SU-DHL-6 (cell line): ENCODE measurements around the gene CDKN1A.

Experiments
- H2AFZ ChIP-seq: fragments of 200-600 bp; sonication (generic); 2 replicates; pipeline ENCODE4 v1.6.1; 2014; ENCODE audit warnings: low read depth, mild to moderate bottlenecking, moderate library complexity, mixed read lengths, antibody characterized with exemption, low read length; ENCODE audit not compliant: severe bottlenecking
- H3F3A ChIP-seq: fragments of 200-600 bp; shearing (Covaris generic); 2 replicates; pipeline ENCODE4 v1.6.0; 2016; ENCODE audit warnings: antibody characterized with exemption, mild to moderate bottlenecking; ENCODE audit not compliant: insufficient read depth
- H3K27ac ChIP-seq: fragments of 200-600 bp; sonication (generic); 2 replicates; pipeline ENCODE4 v1.5.1; 2016; ENCODE audit warnings: low read depth, mild to moderate bottlenecking, low read length, moderate library complexity, mixed read lengths
- H3K27me3 ChIP-seq: fragments of 200-600 bp; sonication (generic), shearing (Covaris generic); 2 replicates; pipeline ENCODE4 v1.6.0; 2014; ENCODE audit warnings: mild to moderate bottlenecking, low read length
- H3K36me3 ChIP-seq: fragments of 200-600 bp; sonication (generic); 2 replicates; pipeline ENCODE4 v1.6.1; 2014; ENCODE audit warnings: mild to moderate bottlenecking, low read length, mixed read lengths
- H3K4me2 ChIP-seq: fragments of 300-600, 200-600 bp; shearing (Covaris generic), sonication (generic); 2 replicates; pipeline ENCODE4 v1.6.0; 2014; ENCODE audit warnings: low read length, low read depth, mild to moderate bottlenecking; ENCODE audit not compliant: poor library complexity, severe bottlenecking
- H3K4me3 ChIP-seq: fragments of 200-600 bp; sonication (generic); 2 replicates; pipeline ENCODE4 v1.5.1; 2014; ENCODE audit warnings: antibody characterized with exemption, low read length, mild to moderate bottlenecking, mixed read lengths; ENCODE audit not compliant: insufficient read depth, poor library complexity, severe bottlenecking
- H3K79me2 ChIP-seq: fragments of 200-600 bp; sonication (generic); 2 replicates; pipeline ENCODE4 v1.6.1; 2014; ENCODE audit warnings: mild to moderate bottlenecking, low read length, moderate library complexity; ENCODE audit not compliant: insufficient read depth
- H3K9ac ChIP-seq: fragments of 200-600 bp; sonication (generic); 2 replicates; pipeline ENCODE4 v1.7.0; 2014; ENCODE audit warnings: mild to moderate bottlenecking, low read length
- H3K9me2 ChIP-seq: fragments of 200-600 bp; sonication (generic); replicated peaks from 2 replicates; pipeline ENCODE4 v1.6.1; 2014; ENCODE audit warnings: low read length; ENCODE audit not compliant: insufficient read depth
- H3K9me3 ChIP-seq: fragments of 200-600 bp; sonication (generic); 2 replicates; pipeline ENCODE4 v1.6.1; 2014; ENCODE audit warnings: low read length, mixed read lengths; ENCODE audit not compliant: insufficient read depth
- H4K20me1 ChIP-seq: fragments of 200-600 bp; sonication (generic); 2 replicates; pipeline ENCODE4 v1.6.1; 2014; ENCODE audit warnings: low read depth, mild to moderate bottlenecking, antibody characterized with exemption, low read length, moderate library complexity, mixed read lengths
- EZH2phosphoT487 ChIP-seq: fragments of 200-600 bp; sonication (generic), shearing (Covaris generic); conservative IDR thresholded peaks from 2 replicates; pipeline ENCODE4 v1.6.1; 2018; ENCODE audit warnings: mild to moderate bottlenecking, antibody characterized with exemption, low read length, moderate library complexity, mixed read lengths
- TF ChIP-seq, protein P1 (sequence below): fragments of 200-600 bp; sonication (generic); IDR thresholded peaks from one replicate; pipeline ENCODE4 v1.5.1; 2017; ENCODE audit warnings: antibody characterized with exemption, mild to moderate bottlenecking, low read length, moderate library complexity; ENCODE audit not compliant: insufficient read depth, poor library complexity, severe bottlenecking

The CDKN1A gene

DNA sequence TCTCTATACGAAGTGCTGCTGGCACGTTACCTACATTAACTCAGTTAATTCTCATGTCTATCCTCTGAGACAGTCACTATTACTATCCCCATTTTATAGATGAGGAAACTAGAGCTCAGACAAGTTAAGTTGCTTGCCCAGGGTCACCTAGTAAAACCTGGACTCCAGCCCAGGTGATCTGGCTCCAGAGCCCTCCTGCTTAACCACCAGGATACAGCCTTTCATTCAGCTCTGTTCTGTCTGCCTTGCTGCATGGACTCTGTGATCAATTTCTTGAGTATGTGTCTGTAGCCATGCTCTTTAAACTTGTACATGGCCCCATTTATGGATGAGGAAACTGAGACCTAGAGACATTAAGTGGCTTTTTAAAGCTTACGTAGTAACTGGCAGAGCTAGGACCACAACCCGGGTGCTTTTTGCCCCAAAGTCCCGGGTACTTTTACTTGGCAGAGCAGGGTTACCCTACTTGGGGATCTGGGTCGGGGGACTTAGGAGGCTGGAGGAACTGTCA, 4.7 kb downstream of the CDKN1A start:
- peak overlapping the region; percentile 14; the same call in 1 of the 2 replicates for H3K9ac ChIP-seq
- no peaks in the 10 kb centered on the region for H4K20me1 ChIP-seq
- no peaks in the 10 kb centered on the region for H3K36me3 ChIP-seq
- no peaks in the 10 kb centered on the region for H3K79me2 ChIP-seq
- peaks cover 17% of the 10 kb centered on the region for H3F3A ChIP-seq
- no peaks in the 10 kb centered on the region for H3K9me3 ChIP-seq
- TF ChIP-seq EZH2phosphoT487: 0 out of 2 replicates have a peak, but pooled peaks have one; percentile 15
- TF ChIP-seq, protein P1, sequence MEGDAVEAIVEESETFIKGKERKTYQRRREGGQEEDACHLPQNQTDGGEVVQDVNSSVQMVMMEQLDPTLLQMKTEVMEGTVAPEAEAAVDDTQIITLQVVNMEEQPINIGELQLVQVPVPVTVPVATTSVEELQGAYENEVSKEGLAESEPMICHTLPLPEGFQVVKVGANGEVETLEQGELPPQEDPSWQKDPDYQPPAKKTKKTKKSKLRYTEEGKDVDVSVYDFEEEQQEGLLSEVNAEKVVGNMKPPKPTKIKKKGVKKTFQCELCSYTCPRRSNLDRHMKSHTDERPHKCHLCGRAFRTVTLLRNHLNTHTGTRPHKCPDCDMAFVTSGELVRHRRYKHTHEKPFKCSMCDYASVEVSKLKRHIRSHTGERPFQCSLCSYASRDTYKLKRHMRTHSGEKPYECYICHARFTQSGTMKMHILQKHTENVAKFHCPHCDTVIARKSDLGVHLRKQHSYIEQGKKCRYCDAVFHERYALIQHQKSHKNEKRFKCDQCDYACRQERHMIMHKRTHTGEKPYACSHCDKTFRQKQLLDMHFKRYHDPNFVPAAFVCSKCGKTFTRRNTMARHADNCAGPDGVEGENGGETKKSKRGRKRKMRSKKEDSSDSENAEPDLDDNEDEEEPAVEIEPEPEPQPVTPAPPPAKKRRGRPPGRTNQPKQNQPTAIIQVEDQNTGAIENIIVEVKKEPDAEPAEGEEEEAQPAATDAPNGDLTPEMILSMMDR: no peak
- H3K27ac ChIP-seq: peak overlapping the region; percentile 15; the same call in 1 of the 2 replicates
- no peaks in the 10 kb centered on the region for H3K9me2 ChIP-seq
- no peak overlapping the region for H3K4me3 ChIP-seq
- H2AFZ ChIP-seq: no peak overlapping the region
- peak overlapping the region; percentile 35 for H3K4me2 ChIP-seq
- H3K27me3 ChIP-seq: no peaks in the 10 kb centered on the region

DNA sequence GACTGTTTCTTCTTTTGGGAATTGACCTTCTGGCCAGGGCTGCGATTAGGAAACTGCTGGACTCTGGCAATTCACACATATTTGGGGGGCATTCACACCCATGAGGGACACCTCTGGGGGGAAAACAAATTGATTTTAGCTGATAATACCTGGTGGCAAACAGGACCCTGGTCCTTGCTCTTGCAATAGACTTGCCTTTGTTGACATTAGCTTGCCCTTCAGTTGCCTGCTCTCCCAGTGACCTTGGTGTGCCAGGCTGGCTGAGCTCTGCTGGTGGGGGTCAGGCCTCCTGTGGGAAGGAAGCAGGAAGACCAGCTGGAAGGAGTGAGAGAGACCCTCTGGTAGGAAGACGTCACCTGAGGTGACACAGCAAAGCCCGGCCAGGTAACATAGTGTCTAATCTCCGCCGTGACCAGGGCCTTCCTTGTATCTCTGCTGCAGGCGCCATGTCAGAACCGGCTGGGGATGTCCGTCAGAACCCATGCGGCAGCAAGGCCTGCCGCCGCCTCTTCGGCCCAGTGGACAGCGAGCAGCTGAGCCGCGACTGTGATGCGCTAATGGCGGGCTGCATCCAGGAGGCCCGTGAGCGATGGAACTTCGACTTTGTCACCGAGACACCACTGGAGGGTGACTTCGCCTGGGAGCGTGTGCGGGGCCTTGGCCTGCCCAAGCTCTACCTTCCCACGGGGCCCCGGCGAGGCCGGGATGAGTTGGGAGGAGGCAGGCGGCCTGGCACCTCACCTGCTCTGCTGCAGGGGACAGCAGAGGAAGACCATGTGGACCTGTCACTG, 5.3 kb downstream of the CDKN1A start:
- Histone ChIP-seq H2AFZ (no peak overlapping the region), H3K36me3 (no peaks in the 10 kb centered on the region), H3F3A (peaks cover 16% of the 10 kb centered on the region), H3K27ac (no peak overlapping the region), H3K9me3 (no peaks in the 10 kb centered on the region), H4K20me1 (no peaks in the 10 kb centered on the region), H3K4me3 (no peak overlapping the region), H3K79me2 (no peaks in the 10 kb centered on the region), H3K9ac (peak overlapping the region; percentile 14; the same call in 1 of the 2 replicates), H3K27me3 (no peaks in the 10 kb centered on the region), H3K9me2 (no peaks in the 10 kb centered on the region), H3K4me2 (peak overlapping the region; percentile 35)
- TF ChIP-seq, protein P1: no peak
- 0 out of 2 replicates have a peak, but pooled peaks have one; percentile 3 for TF ChIP-seq EZH2phosphoT487

GRCh38 chr6:36684447-36684812, 5.9 kb downstream of the CDKN1A start:
- H2AFZ ChIP-seq: no peak overlapping the region
- peaks cover 16% of the 10 kb centered on the region for H3F3A ChIP-seq
- H3K27me3 ChIP-seq: no peaks in the 10 kb centered on the region
- no peak overlapping the region for H3K4me3 ChIP-seq
- H3K9ac ChIP-seq: no peak overlapping the region
- H3K4me2 ChIP-seq: no peak overlapping the region
- H3K9me2 ChIP-seq: no peaks in the 10 kb centered on the region
- TF ChIP-seq EZH2phosphoT487: no peak
- TF ChIP-seq, protein P1: no peak
- no peaks in the 10 kb centered on the region for H4K20me1 ChIP-seq
- no peaks in the 10 kb centered on the region for H3K79me2 ChIP-seq
- no peaks in the 10 kb centered on the region for H3K36me3 ChIP-seq
- no peaks in the 10 kb centered on the region for H3K9me3 ChIP-seq
- H3K27ac ChIP-seq: no peak overlapping the region
